ENCODE measurements around the gene RAD9B. TPM values are rescaled to one million over a fixed set of nuclear protein-coding genes. Genes with fewer than 3 reads are reported as not detected.
"Not testable (repeated sequence)": the region's sequence is repeated elsewhere in the genome, so short reads cannot be mapped to it uniquely, and the experiment has no call there.

The RAD9B gene
- total and polyA plus RNA-seq, 10 of the 15 experiments (the other 5 are each of a cell fraction or from before 2014, with no cell fraction given), result 0.54 to 2.0 (median 1.3) TPM

DNA sequence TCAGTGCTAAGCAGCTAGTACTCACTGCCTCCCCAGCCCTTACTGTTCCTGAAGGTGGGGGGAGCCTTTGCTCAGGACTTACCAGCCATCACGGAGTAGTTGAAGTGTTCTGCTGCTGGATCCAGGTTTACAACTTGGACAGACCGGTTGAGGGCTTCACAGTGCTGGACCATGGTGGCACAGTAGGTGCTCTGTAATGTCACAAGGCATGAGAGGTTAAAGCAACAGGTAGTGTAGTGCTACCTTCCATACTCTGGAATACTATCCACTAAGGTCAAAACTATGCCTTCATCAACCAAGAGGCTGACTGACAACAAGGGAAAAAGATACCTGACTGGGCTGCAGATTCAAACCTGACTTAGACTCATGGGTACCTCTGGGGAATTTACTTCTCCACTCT is 37.1 kb upstream of the RAD9B start (continued):
- TF ChIP-seq, protein P1, sequence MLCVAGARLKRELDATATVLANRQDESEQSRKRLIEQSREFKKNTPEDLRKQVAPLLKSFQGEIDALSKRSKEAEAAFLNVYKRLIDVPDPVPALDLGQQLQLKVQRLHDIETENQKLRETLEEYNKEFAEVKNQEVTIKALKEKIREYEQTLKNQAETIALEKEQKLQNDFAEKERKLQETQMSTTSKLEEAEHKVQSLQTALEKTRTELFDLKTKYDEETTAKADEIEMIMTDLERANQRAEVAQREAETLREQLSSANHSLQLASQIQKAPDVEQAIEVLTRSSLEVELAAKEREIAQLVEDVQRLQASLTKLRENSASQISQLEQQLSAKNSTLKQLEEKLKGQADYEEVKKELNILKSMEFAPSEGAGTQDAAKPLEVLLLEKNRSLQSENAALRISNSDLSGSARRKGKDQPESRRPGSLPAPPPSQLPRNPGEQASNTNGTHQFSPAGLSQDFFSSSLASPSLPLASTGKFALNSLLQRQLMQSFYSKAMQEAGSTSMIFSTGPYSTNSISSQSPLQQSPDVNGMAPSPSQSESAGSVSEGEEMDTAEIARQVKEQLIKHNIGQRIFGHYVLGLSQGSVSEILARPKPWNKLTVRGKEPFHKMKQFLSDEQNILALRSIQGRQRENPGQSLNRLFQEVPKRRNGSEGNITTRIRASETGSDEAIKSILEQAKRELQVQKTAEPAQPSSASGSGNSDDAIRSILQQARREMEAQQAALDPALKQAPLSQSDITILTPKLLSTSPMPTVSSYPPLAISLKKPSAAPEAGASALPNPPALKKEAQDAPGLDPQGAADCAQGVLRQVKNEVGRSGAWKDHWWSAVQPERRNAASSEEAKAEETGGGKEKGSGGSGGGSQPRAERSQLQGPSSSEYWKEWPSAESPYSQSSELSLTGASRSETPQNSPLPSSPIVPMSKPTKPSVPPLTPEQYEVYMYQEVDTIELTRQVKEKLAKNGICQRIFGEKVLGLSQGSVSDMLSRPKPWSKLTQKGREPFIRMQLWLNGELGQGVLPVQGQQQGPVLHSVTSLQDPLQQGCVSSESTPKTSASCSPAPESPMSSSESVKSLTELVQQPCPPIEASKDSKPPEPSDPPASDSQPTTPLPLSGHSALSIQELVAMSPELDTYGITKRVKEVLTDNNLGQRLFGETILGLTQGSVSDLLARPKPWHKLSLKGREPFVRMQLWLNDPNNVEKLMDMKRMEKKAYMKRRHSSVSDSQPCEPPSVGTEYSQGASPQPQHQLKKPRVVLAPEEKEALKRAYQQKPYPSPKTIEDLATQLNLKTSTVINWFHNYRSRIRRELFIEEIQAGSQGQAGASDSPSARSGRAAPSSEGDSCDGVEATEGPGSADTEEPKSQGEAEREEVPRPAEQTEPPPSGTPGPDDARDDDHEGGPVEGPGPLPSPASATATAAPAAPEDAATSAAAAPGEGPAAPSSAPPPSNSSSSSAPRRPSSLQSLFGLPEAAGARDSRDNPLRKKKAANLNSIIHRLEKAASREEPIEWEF (IDR thresholded peaks at IDR 0.05; ENCODE audit: insufficient replicate concordance, low read depth, low read length), result no peak
- TF ChIP-seq, protein P2, sequence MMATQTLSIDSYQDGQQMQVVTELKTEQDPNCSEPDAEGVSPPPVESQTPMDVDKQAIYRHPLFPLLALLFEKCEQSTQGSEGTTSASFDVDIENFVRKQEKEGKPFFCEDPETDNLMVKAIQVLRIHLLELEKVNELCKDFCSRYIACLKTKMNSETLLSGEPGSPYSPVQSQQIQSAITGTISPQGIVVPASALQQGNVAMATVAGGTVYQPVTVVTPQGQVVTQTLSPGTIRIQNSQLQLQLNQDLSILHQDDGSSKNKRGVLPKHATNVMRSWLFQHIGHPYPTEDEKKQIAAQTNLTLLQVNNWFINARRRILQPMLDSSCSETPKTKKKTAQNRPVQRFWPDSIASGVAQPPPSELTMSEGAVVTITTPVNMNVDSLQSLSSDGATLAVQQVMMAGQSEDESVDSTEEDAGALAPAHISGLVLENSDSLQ (IDR thresholded peaks at IDR 0.05), result no peak
- TF ChIP-seq, protein P3, sequence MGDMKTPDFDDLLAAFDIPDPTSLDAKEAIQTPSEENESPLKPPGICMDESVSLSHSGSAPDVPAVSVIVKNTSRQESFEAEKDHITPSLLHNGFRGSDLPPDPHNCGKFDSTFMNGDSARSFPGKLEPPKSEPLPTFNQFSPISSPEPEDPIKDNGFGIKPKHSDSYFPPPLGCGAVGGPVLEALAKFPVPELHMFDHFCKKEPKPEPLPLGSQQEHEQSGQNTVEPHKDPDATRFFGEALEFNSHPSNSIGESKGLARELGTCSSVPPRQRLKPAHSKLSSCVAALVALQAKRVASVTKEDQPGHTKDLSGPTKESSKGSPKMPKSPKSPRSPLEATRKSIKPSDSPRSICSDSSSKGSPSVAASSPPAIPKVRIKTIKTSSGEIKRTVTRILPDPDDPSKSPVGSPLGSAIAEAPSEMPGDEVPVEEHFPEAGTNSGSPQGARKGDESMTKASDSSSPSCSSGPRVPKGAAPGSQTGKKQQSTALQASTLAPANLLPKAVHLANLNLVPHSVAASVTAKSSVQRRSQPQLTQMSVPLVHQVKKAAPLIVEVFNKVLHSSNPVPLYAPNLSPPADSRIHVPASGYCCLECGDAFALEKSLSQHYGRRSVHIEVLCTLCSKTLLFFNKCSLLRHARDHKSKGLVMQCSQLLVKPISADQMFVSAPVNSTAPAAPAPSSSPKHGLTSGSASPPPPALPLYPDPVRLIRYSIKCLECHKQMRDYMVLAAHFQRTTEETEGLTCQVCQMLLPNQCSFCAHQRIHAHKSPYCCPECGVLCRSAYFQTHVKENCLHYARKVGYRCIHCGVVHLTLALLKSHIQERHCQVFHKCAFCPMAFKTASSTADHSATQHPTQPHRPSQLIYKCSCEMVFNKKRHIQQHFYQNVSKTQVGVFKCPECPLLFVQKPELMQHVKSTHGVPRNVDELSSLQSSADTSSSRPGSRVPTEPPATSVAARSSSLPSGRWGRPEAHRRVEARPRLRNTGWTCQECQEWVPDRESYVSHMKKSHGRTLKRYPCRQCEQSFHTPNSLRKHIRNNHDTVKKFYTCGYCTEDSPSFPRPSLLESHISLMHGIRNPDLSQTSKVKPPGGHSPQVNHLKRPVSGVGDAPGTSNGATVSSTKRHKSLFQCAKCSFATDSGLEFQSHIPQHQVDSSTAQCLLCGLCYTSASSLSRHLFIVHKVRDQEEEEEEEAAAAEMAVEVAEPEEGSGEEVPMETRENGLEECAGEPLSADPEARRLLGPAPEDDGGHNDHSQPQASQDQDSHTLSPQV (IDR thresholded peaks at IDR 0.05), result no peak
- TF ChIP-seq HDAC2 (IDR thresholded peaks at IDR 0.05) (no peak), NFIC (IDR thresholded peaks at IDR 0.05; ENCODE audit: low read depth, low read length) (no peak), SMAD5 (IDR thresholded peaks at IDR 0.05; ENCODE audit: low read depth) (no peak), PAX5 (IDR thresholded peaks at IDR 0.05; ENCODE audit: borderline replicate concordance, low read depth, low read length) (no peak)

DNA sequence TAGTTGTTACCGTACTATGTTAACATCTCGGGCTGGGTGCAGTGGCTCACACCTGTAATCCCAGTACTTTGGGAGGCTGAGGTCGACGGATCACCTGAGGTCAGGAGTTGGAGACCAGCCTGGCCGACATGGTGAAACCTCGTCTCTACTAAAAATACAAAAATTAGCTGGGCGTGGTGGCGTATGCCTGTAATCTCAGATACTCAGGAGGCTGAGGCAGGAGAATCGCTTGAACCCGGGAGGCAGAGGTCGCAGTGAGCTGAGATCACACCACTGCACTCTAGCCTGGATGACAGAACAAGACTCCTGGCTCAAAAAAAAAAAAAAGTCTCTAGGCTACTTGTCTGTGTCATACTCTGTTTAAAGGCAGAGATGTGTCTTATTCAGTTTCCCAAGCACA is 36.4 kb upstream of the RAD9B start:
- not testable (repeated sequence) for FAIRE-seq; H3K9me3 ChIP-seq (replicated peaks; ENCODE audit: control insufficient read depth, insufficient read depth, low read length); H3K4me3 ChIP-seq; H3K4me1 ChIP-seq (ENCODE audit: control insufficient read depth, insufficient read depth, low read length); H3K27ac ChIP-seq (ENCODE audit: control insufficient read depth, insufficient read depth); BruUV-seq (replicated peaks); H3K9ac ChIP-seq (ENCODE audit: control insufficient read depth, insufficient read depth, low read length); H3K36me3 ChIP-seq (ENCODE audit: control insufficient read depth in 2 of 2, insufficient read depth in 2 of 2, low read length in 1 of 2); DNase-seq (ENCODE audit: low read depth, low spot score); H4K20me1 ChIP-seq (ENCODE audit: control insufficient read depth, insufficient read depth); H3K27me3 ChIP-seq (replicated peaks in 1 of 2; ENCODE audit: control insufficient read depth in 2 of 2, insufficient read depth in 2 of 2, low read length in 1 of 2); H2AFZ ChIP-seq (ENCODE audit: control insufficient read depth, low read depth, low read length); H3K4me2 ChIP-seq (ENCODE audit: control insufficient read depth, insufficient read depth); ATAC-seq
- ChIA-PET CTCF (interaction anchor here (0.6 to 6.0 kb wide), 4 partner anchors 15 to 612 kb away, joined by 3 to 130 read pairs (median 4); no protein-coding TSS in a partner anchor), SMC1A (ENCODE audit: uncharacterized antibody, unreplicated experiment) (interaction anchor here (0.8 to 6.0 kb wide), 4 partner anchors 9 to 36 kb away, joined by 3 to 36 read pairs (median 4); partner anchors contain the start of genes ARPC3, RAD9B and VPS29), POLR2A (interaction anchor here (0.6 to 0.7 kb wide), 2 partner anchors 119 to 189 kb away, joined by 3 read pairs; no protein-coding TSS in a partner anchor), RAD21 (ENCODE audit: unreplicated experiment) (interaction anchor here (1.1 to 1.2 kb wide), 2 partner anchors 9 to 135 kb away, joined by 3 to 4 read pairs; no protein-coding TSS in a partner anchor)
- 78% methylated on average over 11 of the region's 11 CpGs for WGBS (ENCODE audit: insufficient coverage, insufficient replicate concordance, low lambda C conversion rate, missing lambda C conversion rate)
- H3K79me2 ChIP-seq (ENCODE audit: control insufficient read depth, insufficient read depth, low read length), result peaks cover 38% of the 10 kb centered on the region
- intact Hi-C loops (cut with micrococcal nuclease; ENCODE audit: unreplicated experiment) (loop anchor here (5.0 kb wide), 2 partner anchors 137 to 232 kb away; no protein-coding TSS in a partner anchor), in situ Hi-C loops (cut with MboI) (loop anchor here (5.0 kb wide), 1 partner anchor 137 kb away; no protein-coding TSS in a partner anchor)
